GM12872 (cell line): Measurements from ENCODE around the gene WDFY3.

Experiments
- CTCF ChIP-seq: IDR thresholded peaks from 3 replicates; pipeline ENCODE4 v1.5.1; 2011; ENCODE audit warnings: low read depth, mild to moderate bottlenecking, low read length, moderate library complexity; ENCODE audit not compliant: insufficient read depth

WDFY3 gene

GRCh38 chr4:84894621-84895020 is 71.9 kb downstream of the WDFY3 start:
- TF ChIP-seq CTCF: no peak

- TF ChIP-seq CTCF: no peak
Measured at GRCh38 chr4:84892950-84893349, 73.5 kb downstream of the WDFY3 start.

GRCh38 chr4:84887824-84888223 is 78.7 kb downstream of the WDFY3 start:
- TF ChIP-seq CTCF: no peak

- no peak for TF ChIP-seq CTCF
Measured at GRCh38 chr4:84879651-84880200, 86.8 kb downstream of the WDFY3 start.

- no peak for TF ChIP-seq CTCF
Measured at GRCh38 chr4:84878546-84878945, 87.9 kb downstream of the WDFY3 start.

GRCh38 chr4:84878090-84878489 is 88.4 kb downstream of the WDFY3 start:
- no peak for TF ChIP-seq CTCF

GRCh38 chr4:84877051-84877833 is 89.2 kb downstream of the WDFY3 start:
- no peak for TF ChIP-seq CTCF
